NCI-H82 treated with DMSO at 0.1 percent for 48 hours (cell line): Measurements from ENCODE around the gene FLYWCH1.
"Not testable (repeated sequence)": the region's sequence is repeated elsewhere in the genome, so short reads cannot be mapped to it uniquely, and the experiment has no call there.

Source experiments
- DNase-seq: peaks from one replicate; lab custom pipeline; 2025; ENCODE audit not compliant: unreplicated experiment; lab: John Stamatoyannopoulos, UW

Gene FLYWCH1

GRCh38 chr16:2925951-2926649 is 14.4 kb downstream of the FLYWCH1 start:
- no peak for DNase-seq

GRCh38 chr16:2926650-2926999 is 14.9 kb downstream of the FLYWCH1 start:
- no peak for DNase-seq

- DNase-seq: peak; percentile 39
Observed at GRCh38 chr16:2927010-2927646, 15.4 kb downstream of the FLYWCH1 start.

GRCh38 chr16:2928151-2928550 is 16.4 kb downstream of the FLYWCH1 start:
- DNase-seq: not testable (repeated sequence)

GRCh38 chr16:2928796-2929195 is 17.1 kb downstream of the FLYWCH1 start:
- DNase-seq: no peak

- no peak for DNase-seq
Observed at GRCh38 chr16:2929693-2930092, 18.0 kb downstream of the FLYWCH1 start.

- no peak for DNase-seq
Observed at GRCh38 chr16:2930236-2930635, 18.5 kb downstream of the FLYWCH1 start.

GRCh38 chr16:2931231-2931914 is 19.6 kb downstream of the FLYWCH1 start:
- DNase-seq: not testable (repeated sequence)

GRCh38 chr16:2933136-2933535 is 21.4 kb downstream of the FLYWCH1 start:
- no peak for DNase-seq

- DNase-seq: no peak
Observed at GRCh38 chr16:2933701-2934100, 22.0 kb downstream of the FLYWCH1 start.

GRCh38 chr16:2934450-2934849 is 22.7 kb downstream of the FLYWCH1 start:
- DNase-seq: no peak

GRCh38 chr16:2936436-2937011 is 24.8 kb downstream of the FLYWCH1 start:
- DNase-seq: no peak

GRCh38 chr16:2937170-2937569 is 25.4 kb downstream of the FLYWCH1 start:
- DNase-seq: no peak

GRCh38 chr16:2938206-2938605 is 26.5 kb downstream of the FLYWCH1 start:
- DNase-seq: no peak

GRCh38 chr16:2939968-2940367 is 28.2 kb downstream of the FLYWCH1 start:
- DNase-seq: no peak

GRCh38 chr16:2942045-2942444 is 30.3 kb downstream of the FLYWCH1 start:
- DNase-seq: no peak

- not testable (repeated sequence) for DNase-seq
Observed at GRCh38 chr16:2943716-2944115, 32.0 kb downstream of the FLYWCH1 start.

- DNase-seq: no peak
Observed at GRCh38 chr16:2946649-2947048, 34.9 kb downstream of the FLYWCH1 start.

- no peak for DNase-seq
Observed at GRCh38 chr16:2948807-2949704, 37.3 kb downstream of the FLYWCH1 start.

GRCh38 chr16:2949705-2950352 is 38.1 kb downstream of the FLYWCH1 start:
- DNase-seq: no peak
